ENCODE data around the gene THEMIS.
"Not testable (repeated sequence)": the region's sequence is repeated elsewhere in the genome, so short reads cannot be mapped to it uniquely, and the experiment has no call there.

The THEMIS gene

GRCh38 chr6:127900935-127901334 lies at the start of gene THEMIS:
Gene THEMIS, minus strand, starts transcription at chr6:127901058. Its CDS starts 126 bp downstream, at chr6:127900932.
- DNase-seq (ENCODE audit: low spot score): no peak

GRCh38 chr6:127949251-127949650 lies 48.4 kb upstream of the THEMIS start:
- DNase-seq (ENCODE audit: low spot score): no peak

- DNase-seq (ENCODE audit: low spot score): no peak
Measured at GRCh38 chr6:127946388-127946787, 45.5 kb upstream of the THEMIS start.

GRCh38 chr6:127945434-127946097 lies 44.7 kb upstream of the THEMIS start:
- DNase-seq (ENCODE audit: low spot score): no peak

- DNase-seq (ENCODE audit: low spot score): no peak
Measured at GRCh38 chr6:127941228-127941627, 40.4 kb upstream of the THEMIS start.

- no peak for DNase-seq (ENCODE audit: low spot score)
Measured at GRCh38 chr6:127939442-127940066, 38.7 kb upstream of the THEMIS start.

- DNase-seq (ENCODE audit: low spot score): no peak
Measured at GRCh38 chr6:127938701-127939100, 37.8 kb upstream of the THEMIS start.

- no peak for DNase-seq (ENCODE audit: low spot score)
Measured at GRCh38 chr6:127937747-127938146, 36.9 kb upstream of the THEMIS start.

- DNase-seq (ENCODE audit: low spot score): no peak
Measured at GRCh38 chr6:127937102-127937501, 36.2 kb upstream of the THEMIS start.

GRCh38 chr6:127934956-127935355 lies 34.1 kb upstream of the THEMIS start:
- no peak for DNase-seq (ENCODE audit: low spot score)

GRCh38 chr6:127933852-127934840 lies 33.3 kb upstream of the THEMIS start:
- no peak for DNase-seq (ENCODE audit: low spot score)

GRCh38 chr6:127933137-127933536 lies 32.3 kb upstream of the THEMIS start:
- DNase-seq (ENCODE audit: low spot score): no peak

- no peak for DNase-seq (ENCODE audit: low spot score)
Measured at GRCh38 chr6:127932708-127933107, 31.9 kb upstream of the THEMIS start.

- DNase-seq (ENCODE audit: low spot score): not testable (repeated sequence)
Measured at GRCh38 chr6:127926441-127926840, 25.6 kb upstream of the THEMIS start.

GRCh38 chr6:127924440-127924839 lies 23.6 kb upstream of the THEMIS start:
- DNase-seq (ENCODE audit: low spot score): no peak

GRCh38 chr6:127924031-127924430 lies 23.2 kb upstream of the THEMIS start:
- DNase-seq (ENCODE audit: low spot score): no peak

- no peak for DNase-seq (ENCODE audit: low spot score)
Measured at GRCh38 chr6:127923135-127923534, 22.3 kb upstream of the THEMIS start.

- DNase-seq (ENCODE audit: low spot score): no peak
Measured at GRCh38 chr6:127921982-127922381, 21.1 kb upstream of the THEMIS start.

- DNase-seq (ENCODE audit: low spot score): no peak
Measured at GRCh38 chr6:127920804-127921203, 19.9 kb upstream of the THEMIS start.

GRCh38 chr6:127918506-127919427 lies 17.9 kb upstream of the THEMIS start:
- DNase-seq (ENCODE audit: low spot score): no peak

GRCh38 chr6:127917766-127918165 lies 16.9 kb upstream of the THEMIS start:
- no peak for DNase-seq (ENCODE audit: low spot score)

- DNase-seq (ENCODE audit: low spot score): no peak
Measured at GRCh38 chr6:127914240-127914639, 13.4 kb upstream of the THEMIS start.
